A673 (cell line): ENCODE results near the gene MAGIX.

Source experiments
- EZH2 ChIP-seq: fragments of 200-600 bp; sonication (generic); IDR thresholded peaks from 2 replicates; pipeline ENCODE4 v1.6.1; 2017; ENCODE audit warnings: borderline replicate concordance, low read depth, mild to moderate bottlenecking, mixed read lengths, antibody characterized with exemption, low read length; ENCODE audit not compliant: poor library complexity, severe bottlenecking
- TF ChIP-seq, protein P1 (sequence below): fragments of 300-800, 200-600 bp; sonication (generic); conservative IDR thresholded peaks from 2 replicates; pipeline ENCODE4 v1.5.1; 2017; ENCODE audit warnings: low read depth, mild to moderate bottlenecking, antibody characterized with exemption, low read length, moderate library complexity, mixed read lengths

- TF ChIP-seq, protein P1, sequence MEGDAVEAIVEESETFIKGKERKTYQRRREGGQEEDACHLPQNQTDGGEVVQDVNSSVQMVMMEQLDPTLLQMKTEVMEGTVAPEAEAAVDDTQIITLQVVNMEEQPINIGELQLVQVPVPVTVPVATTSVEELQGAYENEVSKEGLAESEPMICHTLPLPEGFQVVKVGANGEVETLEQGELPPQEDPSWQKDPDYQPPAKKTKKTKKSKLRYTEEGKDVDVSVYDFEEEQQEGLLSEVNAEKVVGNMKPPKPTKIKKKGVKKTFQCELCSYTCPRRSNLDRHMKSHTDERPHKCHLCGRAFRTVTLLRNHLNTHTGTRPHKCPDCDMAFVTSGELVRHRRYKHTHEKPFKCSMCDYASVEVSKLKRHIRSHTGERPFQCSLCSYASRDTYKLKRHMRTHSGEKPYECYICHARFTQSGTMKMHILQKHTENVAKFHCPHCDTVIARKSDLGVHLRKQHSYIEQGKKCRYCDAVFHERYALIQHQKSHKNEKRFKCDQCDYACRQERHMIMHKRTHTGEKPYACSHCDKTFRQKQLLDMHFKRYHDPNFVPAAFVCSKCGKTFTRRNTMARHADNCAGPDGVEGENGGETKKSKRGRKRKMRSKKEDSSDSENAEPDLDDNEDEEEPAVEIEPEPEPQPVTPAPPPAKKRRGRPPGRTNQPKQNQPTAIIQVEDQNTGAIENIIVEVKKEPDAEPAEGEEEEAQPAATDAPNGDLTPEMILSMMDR: no peak
- no peak for TF ChIP-seq EZH2
Measured at GRCh38 chrX:49177873-49178480, 15.4 kb downstream of the MAGIX start.
